NCI-H1417 (cell line): ENCODE measurements around the gene GPR50.
A peak's percentile ranks its signal among the peaks of the same experiment; 100 is the strongest.

Source experiments
- DNase-seq, 3 experiments: peaks; one replicate each; lab custom pipeline; 2025; lab: John Stamatoyannopoulos, UW

GPR50 gene

DNA sequence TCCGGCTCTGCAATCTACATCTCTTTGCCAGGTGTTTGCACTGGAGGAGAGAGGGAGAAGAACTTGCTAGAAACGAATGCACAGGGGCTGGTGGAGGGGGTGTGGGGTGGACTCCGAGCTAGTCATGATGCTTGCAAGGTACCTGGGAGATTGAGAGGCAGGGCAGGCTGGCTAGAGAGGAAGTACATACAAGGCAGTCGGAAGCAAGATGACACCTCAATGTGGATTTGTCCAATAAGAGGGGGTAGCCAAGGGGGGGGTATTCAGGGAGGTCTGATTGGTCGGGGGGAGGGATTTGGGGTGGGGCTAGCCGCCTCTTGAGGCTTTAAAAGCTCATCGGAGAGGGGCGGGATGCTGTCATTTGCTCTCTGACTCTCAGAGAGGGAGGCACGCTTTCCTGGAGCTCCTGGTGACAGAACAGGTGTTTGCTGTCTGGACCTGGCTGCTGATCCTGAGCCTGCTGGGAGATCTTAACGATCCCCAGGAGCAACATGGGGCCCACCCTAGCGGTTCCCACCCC, at the start of gene GPR50:
Gene GPR50, plus strand, starts transcription at position 354 of the 520 bp plus-strand sequence. Its CDS starts 138 bp downstream, at position 492.
- peak in 1 of 3 experiments; percentile 18 for DNase-seq

DNA sequence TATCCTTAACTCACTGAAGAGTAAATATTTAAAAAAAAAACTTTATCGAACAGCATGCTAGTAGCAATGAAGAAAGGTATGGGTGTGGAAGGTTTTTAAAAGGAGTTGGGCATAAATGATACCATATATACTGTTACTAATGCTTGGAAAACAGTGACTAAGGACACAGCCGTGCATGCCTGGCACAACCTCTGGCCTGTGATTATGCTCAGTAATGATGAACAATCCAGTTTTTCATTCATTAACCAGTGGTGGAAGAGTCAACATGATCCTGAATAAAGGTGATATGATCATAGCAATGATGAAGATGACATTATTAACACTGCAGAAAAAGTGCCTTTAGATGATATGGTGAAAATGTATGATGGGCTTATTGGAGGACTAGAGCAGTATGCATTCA, 43.9 kb upstream of the GPR50 start:
- DNase-seq, result no peak

DNA sequence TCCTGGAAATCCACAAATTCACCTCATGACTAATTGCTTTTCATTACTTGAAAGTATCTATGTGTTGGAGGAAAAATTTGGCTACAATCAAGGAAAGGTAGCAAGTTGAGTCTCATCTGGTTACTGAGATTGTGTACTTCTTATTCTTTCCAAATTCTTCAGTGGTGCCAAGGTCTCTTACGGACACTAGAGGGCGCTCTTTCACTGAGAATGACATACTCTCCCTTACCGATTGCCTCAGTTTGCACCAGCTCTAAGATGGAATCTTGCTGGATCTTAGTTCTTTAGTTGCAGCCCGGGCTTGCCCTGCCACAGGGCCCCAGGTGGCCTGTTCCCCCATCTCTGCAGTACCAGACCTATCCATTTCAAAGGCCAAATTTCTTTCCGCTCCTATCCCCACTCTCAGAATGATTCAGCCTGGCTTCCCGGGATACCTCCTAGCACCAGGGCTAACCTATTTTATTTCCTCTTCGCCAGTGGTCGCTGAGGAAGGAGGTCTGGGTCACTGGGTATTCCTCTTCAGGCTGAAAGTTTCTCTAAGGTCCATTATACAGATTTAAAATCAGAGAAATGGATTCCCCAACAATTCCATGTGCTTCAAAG, 24.6 kb upstream of the GPR50 start:
- peak; percentile 10 to 77 (median 76) for DNase-seq

DNA sequence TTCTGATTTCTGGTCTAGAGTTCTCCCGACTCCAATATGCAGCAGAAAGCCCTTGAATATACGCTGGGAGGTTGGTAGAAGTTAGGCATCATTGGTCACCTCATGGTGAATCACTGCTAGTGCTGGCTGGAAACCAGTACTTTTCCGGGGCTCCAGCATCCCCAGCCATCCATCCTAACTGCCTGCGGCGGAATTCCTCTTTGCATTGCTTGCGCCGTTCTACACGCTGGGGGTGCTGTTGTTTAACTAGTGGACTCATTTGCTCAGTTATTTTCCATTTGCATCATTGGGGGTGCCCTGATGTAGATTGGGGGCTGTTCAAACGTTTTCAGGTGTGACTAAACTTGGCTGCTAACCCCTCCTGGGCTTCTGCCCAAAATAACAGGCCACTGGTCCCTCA, 23.3 kb upstream of the GPR50 start:
- peak in 2 of 3 experiments; percentile 12 to 35 for DNase-seq

DNA sequence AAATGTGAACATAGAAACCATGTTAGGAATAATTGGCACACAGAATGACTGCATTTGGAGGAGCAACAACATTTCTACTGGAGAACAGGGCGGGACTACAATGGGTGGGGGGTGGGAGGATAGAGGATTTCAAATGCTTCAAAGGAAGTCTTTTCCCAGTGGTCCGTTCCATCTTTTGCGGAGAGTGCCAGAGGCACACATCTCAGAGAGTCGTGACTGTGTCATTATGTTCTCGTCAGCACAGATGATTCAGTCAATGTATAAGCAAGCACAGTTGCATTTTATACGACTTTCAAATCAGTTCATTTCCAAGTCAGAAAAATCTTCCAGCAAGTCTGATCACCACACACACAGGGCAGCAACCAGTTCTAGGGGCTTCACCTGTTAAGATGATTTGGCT, 22.7 kb upstream of the GPR50 start:
- no peak for DNase-seq

DNA sequence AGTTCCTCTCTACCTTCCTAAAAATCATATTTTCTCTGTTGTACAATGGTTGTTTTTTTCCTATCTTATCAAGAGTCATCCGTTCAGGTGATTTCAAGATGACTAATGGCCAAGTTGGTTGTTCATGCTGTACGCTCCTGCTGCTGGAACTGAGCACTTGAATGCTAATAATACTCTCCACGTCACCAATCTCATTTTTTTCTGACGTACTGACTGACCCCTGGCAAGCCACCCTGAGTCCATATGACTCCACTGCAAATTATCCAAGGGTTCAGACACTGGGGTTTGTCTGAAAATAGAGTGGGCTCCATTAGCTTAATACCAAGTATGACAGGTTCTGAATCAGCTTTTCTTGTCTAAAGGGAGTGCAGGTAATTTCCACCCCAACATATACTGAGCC, 21.1 kb upstream of the GPR50 start:
- no peak for DNase-seq

DNA sequence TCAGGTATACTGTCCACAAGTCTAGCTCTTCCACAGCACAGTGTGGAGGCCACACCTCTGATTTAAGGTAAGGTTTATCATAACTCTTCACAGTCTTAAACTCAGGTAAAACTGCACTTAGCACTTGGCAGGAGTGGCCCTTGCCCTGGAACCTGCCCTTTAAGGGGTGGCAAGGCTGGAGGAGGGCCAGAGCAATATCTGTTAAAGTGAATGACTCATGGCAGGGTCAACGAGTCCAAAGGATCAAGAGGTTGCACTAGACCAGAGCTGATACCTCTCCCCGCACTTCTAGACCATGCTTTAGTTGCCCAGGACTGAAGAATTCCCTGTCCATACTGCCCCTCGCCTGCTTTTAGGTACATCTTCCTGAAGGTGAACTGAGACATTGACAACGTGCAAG, 14.7 kb upstream of the GPR50 start:
- DNase-seq, result no peak

DNA sequence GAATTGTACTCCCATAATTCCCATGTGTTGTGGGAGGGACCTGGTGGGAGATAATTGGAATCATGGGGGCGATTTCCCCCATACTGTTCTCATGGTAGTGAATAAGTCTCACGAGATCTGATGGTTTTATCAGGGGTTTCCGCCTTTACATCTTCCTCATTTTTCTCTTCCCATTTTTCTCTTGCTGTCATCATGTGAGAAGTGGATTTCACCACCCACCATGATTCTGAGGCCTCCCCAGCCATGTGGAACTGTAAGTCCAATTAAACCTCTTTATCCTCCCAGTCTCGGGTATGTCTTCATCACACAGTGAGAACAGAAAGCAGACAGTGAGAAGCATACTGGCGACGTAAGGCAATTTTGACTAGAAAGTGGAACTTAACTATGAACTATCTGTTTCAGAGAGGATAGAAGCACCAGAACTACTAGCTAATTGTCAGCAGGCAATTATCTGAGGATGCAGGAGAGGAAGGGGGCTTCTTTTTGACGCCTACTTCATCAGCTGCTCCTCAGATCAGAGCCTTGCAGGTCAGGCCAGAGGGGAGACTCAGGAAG, 8.5 kb upstream of the GPR50 start:
- no peak for DNase-seq

DNA sequence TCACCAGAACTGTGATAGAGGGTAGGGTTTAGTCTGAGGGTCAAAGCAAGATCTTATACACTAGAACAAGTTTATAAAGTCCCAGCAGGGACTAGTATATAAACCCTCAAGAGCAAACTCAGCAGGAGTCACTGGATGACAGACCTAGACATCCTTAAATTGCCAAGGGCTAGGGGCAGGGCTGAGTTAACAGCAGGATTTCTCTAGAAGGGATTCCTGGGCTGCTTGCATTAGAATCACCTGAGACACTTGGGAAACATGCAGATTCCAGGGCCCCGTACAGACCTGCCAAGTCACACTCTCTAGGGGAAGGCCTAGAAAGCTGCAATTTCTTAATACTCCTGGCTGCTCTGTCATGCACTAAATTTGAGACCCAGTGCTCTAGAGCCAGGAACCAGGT, 6.6 kb upstream of the GPR50 start:
- no peak for DNase-seq

DNA sequence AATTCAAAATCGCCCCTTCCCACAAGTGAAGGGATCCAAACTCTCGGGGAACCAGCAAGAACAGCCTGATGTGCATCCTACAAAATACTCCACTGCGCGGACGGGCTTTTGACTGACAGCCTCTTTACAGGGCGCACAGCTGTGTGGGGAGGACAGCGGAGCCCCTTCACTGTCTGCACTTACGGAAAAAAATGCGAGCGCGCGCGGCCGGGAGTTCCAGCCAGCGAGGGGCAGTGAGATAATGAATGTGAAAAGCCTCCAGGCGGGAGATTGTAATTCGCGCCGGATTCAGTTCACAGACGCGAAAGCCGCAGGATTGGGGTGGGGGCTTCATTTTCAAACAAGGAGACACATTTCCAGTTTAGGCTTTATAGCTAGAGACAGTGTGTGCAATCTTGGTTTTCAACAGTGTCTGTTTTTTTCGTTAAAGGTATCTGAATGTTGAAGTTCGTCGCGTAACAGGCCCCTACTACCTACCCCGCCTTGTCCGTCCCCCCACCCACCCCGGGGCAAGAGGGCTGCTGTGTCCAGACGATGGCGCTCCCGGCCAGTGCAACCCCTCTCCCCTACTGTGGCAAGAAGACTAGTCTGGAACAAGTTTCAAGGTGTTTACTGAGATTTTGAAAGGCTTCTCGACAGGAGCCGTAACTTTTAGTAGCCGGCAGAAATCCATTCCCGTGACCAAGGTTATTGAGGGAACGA, 1.7 kb upstream of the GPR50 start:
- no peak for DNase-seq

DNA sequence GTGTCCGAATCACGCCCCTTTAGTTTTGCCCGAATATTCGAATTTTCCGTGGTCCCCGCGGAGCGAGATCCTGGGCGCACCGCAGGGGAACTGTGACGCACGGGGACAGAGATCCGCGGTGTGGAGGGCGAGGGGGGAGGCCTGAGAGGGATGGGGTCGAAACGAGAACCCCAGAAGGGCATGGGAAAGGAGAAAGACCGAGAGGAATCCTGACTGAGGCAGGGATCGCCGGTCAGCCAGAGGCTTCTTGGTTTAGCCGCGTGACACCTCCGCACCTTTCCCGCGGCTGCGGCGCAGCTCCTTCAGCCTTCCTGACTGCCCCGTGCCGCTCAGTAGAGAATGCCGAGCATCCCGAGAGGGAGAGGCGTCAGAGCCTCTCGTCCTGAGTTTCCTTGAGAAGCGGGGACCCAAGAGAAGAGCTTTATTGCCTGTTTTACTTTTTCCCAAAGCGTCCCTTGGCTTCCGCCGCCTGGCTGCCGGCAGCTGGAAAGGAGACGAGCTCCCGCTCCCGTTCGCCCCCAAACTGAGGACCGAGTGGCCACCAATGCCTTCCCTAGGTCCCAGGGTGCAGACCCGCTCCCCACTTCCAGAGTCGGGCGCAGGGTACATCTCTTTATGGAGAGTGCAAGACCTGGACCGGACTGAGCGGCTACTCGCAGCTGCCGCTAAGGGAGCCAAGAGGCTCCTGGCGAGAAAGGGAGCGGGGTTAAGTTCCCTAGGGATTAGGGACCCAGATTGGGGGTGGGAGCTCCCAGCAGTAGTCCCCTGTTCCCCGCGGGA, 911 bp upstream of the GPR50 start:
- DNase-seq, result no peak

DNA sequence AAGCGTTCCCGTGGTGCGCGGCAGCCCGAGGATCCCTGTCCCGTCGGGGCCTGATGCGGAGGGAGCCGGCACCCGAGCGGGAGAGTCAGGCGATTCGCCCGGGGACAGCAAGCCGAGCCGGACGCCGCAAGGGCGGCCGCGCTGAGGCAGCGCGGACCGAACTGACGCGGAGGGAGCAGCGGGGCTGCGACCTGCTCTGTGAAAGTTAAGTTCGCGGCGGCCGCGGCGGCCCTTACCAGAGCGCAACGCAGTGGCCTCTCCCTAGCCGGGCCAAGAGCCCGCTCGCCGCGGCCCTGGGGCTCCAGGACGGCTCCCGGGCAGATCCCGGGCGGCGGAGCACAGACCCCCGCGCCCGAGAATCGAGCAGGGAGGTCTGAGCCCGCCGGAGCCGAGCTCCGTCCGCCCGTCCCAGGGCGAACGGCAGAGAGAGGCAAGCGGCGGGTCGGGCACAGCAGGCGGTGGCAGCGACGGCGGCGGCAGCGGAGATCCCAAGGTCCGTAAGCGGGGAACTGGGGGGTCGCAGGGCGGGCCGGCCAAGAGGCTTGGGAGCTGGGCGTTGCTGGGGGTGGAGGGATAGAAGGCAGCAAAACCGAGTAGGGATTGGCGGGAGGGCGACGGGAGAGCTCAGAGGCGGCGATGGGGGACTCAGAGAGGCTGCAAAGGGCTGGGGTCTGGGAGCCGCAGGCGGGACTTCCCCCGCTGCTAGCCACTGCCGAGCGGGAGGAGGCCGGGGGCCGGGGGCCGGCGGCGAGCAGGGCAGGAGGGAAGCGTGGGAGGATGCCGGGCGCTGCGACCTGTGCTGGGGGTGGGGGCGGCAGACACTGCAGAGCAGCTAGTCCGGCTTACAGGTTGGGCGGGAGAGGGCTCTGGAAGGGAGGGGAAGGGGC, 1.0 kb downstream of the GPR50 start:
- DNase-seq, result no peak

DNA sequence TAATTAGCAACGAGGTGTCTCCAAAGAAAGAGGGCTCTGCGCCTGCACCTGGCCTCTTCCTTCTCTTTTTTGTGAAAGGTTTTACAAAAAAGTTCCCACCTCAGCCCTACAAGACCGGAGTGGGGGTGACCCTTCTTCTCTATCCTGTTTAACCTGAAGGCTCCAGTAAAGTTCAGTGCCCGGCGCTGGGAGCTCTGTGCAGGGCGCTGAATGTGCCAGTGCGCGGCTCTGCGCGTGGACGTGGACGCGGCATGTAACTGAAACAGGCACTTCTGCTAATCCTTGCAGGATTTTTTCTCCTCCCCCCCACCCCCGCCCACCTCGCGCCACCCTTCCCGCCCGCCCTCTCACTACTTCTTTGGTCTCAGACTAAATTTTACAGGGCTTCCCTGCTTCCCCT, 2.4 kb downstream of the GPR50 start:
- no peak for DNase-seq

DNA sequence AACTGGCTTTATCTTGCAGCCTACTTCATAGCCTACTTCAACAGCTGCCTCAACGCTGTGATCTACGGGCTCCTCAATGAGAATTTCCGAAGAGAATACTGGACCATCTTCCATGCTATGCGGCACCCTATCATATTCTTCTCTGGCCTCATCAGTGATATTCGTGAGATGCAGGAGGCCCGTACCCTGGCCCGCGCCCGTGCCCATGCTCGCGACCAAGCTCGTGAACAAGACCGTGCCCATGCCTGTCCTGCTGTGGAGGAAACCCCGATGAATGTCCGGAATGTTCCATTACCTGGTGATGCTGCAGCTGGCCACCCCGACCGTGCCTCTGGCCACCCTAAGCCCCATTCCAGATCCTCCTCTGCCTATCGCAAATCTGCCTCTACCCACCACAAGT, 4.0 kb downstream of the GPR50 start:
- DNase-seq, result no peak

DNA sequence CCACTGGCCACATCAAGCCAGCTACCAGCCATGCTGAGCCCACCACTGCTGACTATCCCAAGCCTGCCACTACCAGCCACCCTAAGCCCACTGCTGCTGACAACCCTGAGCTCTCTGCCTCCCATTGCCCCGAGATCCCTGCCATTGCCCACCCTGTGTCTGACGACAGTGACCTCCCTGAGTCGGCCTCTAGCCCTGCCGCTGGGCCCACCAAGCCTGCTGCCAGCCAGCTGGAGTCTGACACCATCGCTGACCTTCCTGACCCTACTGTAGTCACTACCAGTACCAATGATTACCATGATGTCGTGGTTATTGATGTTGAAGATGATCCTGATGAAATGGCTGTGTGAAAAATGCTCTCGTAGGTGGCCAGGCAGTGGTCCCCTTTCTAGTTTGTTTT, 4.7 kb downstream of the GPR50 start:
- no peak for DNase-seq

DNA sequence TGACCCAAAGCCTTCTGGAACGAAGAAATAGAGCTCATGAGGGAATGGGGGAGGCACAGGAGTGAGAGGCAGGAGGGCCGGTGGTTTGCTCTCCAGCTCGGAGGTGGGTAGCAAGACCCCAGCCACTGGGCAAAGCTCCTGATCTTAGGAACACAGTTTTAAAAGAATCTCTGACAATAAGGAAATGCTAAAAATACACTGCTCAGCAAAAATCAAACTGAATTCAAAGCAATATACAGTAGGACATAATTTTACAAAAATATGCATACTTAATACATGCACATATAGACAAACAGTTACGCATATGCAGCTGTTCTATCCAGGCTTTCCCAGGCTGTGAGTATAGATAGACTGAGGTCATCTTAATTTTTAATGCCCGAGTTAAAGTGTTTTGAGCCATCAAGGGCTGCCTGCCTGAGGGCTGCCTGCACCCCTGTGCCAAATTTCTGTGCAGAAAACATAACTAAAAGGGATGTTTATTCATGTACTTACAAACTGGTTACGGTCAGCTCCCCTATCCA, 6.9 kb downstream of the GPR50 start:
- no peak for DNase-seq

DNA sequence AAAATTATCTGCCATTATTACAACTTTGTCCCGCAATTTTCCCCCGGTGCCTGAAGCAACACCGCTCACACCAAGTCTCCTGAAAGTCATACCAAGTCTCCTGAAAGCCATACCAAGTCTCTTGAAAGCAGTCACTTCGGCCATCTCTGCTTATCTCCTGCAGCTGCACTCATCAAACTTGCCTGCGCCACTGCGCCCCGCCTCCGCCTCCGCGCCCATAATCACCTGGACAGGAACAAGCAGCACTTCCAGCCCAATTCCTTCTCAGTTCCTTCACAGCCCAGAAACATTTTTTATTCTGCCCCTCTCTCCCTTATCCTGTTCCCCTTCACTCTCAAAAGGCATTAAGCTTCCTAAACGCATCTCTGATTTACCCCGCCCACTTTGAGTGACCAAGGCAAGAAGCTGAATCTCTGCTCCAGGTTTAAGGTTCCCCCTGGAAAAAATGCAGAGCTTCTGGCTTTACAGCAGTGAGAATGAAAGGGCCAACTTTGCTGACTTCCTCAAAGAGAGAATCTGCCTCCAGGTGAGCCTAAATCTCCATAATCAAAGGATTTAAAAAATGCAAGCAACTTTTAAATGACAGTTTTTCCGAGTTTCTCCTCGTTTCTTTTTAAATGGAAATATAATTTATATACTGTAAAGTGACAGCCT, 7.7 kb downstream of the GPR50 start:
- DNase-seq, result no peak

DNA sequence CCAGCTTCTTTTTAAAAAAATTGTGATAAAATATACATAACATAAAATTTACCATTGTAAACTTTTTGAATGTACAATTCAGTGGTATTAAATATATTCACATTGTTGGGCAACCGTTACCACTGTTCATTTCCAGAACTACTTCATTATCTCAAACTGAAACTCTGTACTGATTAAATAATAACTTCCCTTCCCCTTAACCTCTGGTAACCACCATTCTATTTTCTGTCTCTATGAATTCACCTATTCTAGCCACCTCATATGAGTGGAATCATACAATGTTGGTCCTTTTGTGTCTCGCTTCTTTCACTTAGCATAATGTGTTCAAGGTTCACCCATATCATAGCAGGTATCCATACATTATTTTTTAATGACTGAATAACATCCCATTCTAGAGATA, 8.3 kb downstream of the GPR50 start:
- no peak for DNase-seq

DNA sequence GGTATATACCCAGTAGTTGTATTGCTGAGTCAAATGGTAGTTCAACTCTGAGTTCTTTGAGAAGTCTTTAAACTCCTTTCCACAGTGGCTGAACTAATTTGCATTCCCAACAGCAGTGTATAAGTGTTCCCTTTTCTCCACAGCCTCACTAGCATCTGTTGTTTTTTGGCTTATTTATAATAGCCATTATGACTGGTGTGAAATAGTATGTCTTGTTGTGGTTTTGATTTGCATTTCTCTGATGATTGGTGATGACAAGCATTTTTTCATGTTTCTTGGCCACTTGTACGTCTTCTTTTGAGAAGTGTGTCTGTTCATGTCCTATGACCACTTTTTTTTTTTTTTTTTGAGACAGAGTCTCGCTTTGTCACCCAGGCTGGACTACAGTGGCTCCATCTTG, 30.5 kb downstream of the GPR50 start:
- no peak for DNase-seq

DNA sequence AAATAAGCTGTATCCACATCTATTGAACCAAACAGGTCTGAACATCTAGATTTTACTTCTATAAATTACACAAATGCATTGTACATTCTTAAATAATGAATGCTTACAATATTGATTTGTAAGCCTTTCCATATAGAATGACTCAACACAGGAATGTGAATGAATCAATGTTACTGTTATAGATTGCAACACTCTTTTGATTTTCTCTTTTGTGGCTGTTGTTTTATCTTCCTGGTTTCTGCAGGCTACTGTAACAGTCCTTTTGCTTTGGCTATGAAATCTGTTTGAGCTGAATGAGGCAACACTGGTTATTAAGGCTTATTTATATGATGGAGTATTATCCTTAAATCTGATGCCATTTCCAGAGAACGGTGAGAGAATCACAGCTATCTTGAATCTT, 49.5 kb downstream of the GPR50 start:
- no peak for DNase-seq

DNA sequence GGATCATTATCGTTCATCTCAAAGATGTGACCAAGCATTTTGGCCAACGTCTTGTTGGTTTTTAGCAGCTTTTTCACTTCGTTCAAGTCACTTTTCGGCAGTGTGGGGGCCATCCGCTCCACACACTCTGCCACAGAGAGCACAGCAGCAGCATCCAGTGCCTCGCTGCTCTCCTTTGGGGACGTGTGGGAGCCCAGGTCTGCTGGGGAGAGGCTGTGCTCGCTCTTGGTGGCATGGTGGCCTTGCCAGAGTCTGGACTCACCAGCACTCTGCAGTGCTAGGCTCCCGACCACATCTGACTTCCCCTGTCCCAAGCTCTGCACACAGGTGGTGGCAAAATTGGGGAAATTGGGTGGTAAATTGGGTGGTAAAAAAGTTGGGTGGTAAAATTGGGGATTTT, 50.6 kb downstream of the GPR50 start:
- DNase-seq, result no peak
